Keratinocyte (primary cell): ENCODE measurements around the gene ZFP91. TPM values are rescaled to one million over a fixed set of nuclear protein-coding genes. Genes with fewer than 3 reads are reported as not detected.

Experiments
- DNase-seq: peaks from one replicate; pipeline ENCODE4 v3.0.0-alpha.2; 2011; ENCODE audit warnings: low read depth, missing footprints, low spot score
- FAIRE-seq: peaks from 2 replicates; lab custom pipeline; 2011; peaks lifted over from hg19 to GRCh38; lab: Jason Lieb, UNC
- H2AFZ ChIP-seq: 2 replicates; pipeline ENCODE4 v1.6.0; 2012; ENCODE audit warnings: low read length, control low read depth, inconsistent platforms; ENCODE audit not compliant: control insufficient read depth
- H3K27ac ChIP-seq: 2 replicates; pipeline ENCODE4 v1.5.1; 2011; ENCODE audit warnings: low read length; ENCODE audit not compliant: control insufficient read depth, insufficient read depth
- H3K27me3 ChIP-seq: 3 replicates; pipeline ENCODE4 v1.6.0; 2011; ENCODE audit warnings: low read length; ENCODE audit not compliant: control insufficient read depth, insufficient read depth; ENCODE audit errors: extremely low read depth
- H3K36me3 ChIP-seq, 2 experiments: 2 replicates in 1 of 2; 3 replicates in 1 of 2; pipeline ENCODE4 v1.5.1; 2011; ENCODE audit warnings: low read length in 2 of 2, mild to moderate bottlenecking in 1 of 2; ENCODE audit not compliant: control insufficient read depth in 2 of 2, insufficient read depth in 2 of 2; ENCODE audit errors: extremely low read depth in 1 of 2
- H3K4me1 ChIP-seq: 3 replicates; pipeline ENCODE4 v1.5.1; 2011; ENCODE audit warnings: low read length; ENCODE audit not compliant: control insufficient read depth, insufficient read depth; ENCODE audit errors: extremely low read depth
- H3K4me2 ChIP-seq: 3 replicates; pipeline ENCODE4 v1.6.0; 2011; ENCODE audit warnings: low read depth, low read length; ENCODE audit not compliant: control insufficient read depth, insufficient read depth; ENCODE audit errors: extremely low read depth
- H3K4me3 ChIP-seq, 3 experiments: fragments of 200-600 bp in 1 of 3; sonication (generic) in 1 of 3; 2 replicates in 2 of 3; 3 replicates in 1 of 3; pipeline ENCODE4 v1.5.1; 2011 to 2016; ENCODE audit warnings: low read length in 3 of 3, mild to moderate bottlenecking in 3 of 3, control low read depth in 2 of 3, inconsistent platforms in 1 of 3, low read depth in 1 of 3, mixed read lengths in 1 of 3, mixed run types in 1 of 3, moderate library complexity in 1 of 3; ENCODE audit not compliant: control insufficient read depth in 2 of 3, insufficient read depth in 2 of 3; ENCODE audit errors: extremely low read depth in 1 of 3
- H3K79me2 ChIP-seq: 2 replicates; pipeline ENCODE4 v1.6.0; 2012; ENCODE audit warnings: low read length; ENCODE audit not compliant: control insufficient read depth, insufficient read depth
- H3K9ac ChIP-seq: 3 replicates; pipeline ENCODE4 v1.6.0; 2011; ENCODE audit warnings: low read length; ENCODE audit not compliant: control insufficient read depth, insufficient read depth; ENCODE audit errors: extremely low read depth
- H3K9me1 ChIP-seq: 3 replicates; pipeline ENCODE4 v1.6.0; 2011; ENCODE audit warnings: low read length; ENCODE audit not compliant: control insufficient read depth, insufficient read depth; ENCODE audit errors: extremely low read depth
- H3K9me3 ChIP-seq: 2 replicates; pipeline ENCODE4 v1.5.1; 2012; ENCODE audit warnings: low read depth, low read length; ENCODE audit not compliant: control insufficient read depth
- H4K20me1 ChIP-seq: 3 replicates; pipeline ENCODE4 v1.6.0; 2011; ENCODE audit warnings: low read length; ENCODE audit not compliant: control insufficient read depth, insufficient read depth; ENCODE audit errors: extremely low read depth
- CTCF ChIP-seq, 3 experiments: IDR thresholded peaks in 1 of 3; conservative IDR thresholded peaks in 1 of 3; optimal IDR thresholded peaks in 1 of 3; 2 replicates in 2 of 3; 3 replicates in 1 of 3; pipeline versions ENCODE3 to v1.5.1; 2011; ENCODE audit warnings: low read length in 3 of 3, mild to moderate bottlenecking in 3 of 3, moderate library complexity in 2 of 3, control low read depth in 1 of 3, inconsistent platforms in 1 of 3; ENCODE audit not compliant: insufficient read depth in 2 of 3; ENCODE audit errors: extremely low read depth in 1 of 3
- EZH2 ChIP-seq: IDR thresholded peaks from one replicate; pipeline ENCODE4 v1.6.1; 2012; ENCODE audit warnings: inconsistent platforms, mild to moderate bottlenecking, low read length, moderate library complexity
- dilution Hi-C: fragments of 300-500 bp; cut with MboI; formaldehyde crosslinking; loops from one replicate; pipeline ENCODE4 v1.7.0; 2020; ENCODE audit warnings: low sequenced_read_pairs; ENCODE audit not compliant: extremely low pct_ligation_motif_present
- polyA plus RNA-seq, 5 experiments: library from polyadenylated mRNA; depleted of rRNA in 3 of 5; stranded (reverse) in 3 of 5; stranded (forward) in 1 of 5; unstranded in 1 of 5; fragments of >200 nt; gene quantifications; 1 replicate in 1 of 5; 2 replicates in 3 of 5; 3 replicates in 1 of 5; pipeline versions ENCODE4 v1.2.1 to v1.2.3, GENCODE V29; 2011 to 2012; ENCODE audit warnings: missing spikeins in 2 of 5, low read depth in 1 of 5, low replicate concordance in 1 of 5

The ZFP91 gene
- polyA plus RNA-seq, 1 donor (not counting 4 experiments of a cell fraction or from before 2014, with no cell fraction given), result 45.6 TPM

GRCh38 chr11:58531865-58532341, 47.0 kb upstream of the ZFP91 start:
- DNase-seq (no peak), FAIRE-seq (no peak)
- no peak for TF ChIP-seq EZH2
- no peak for TF ChIP-seq CTCF (optimal IDR thresholded peaks at IDR 0.05 in 1 of 3, IDR thresholded peaks at IDR 0.05 in 1 of 3, conservative IDR thresholded peaks at IDR 0.05 in 1 of 3; ENCODE audit: extremely low read depth in 1 of 3, insufficient read depth in 2 of 3, low read length in 3 of 3)
- no peaks in the 10 kb centered on the region for H4K20me1 ChIP-seq
- no peaks in the 10 kb centered on the region for H3K4me1 ChIP-seq
- no peaks in the 10 kb centered on the region for H3K9me3 ChIP-seq
- H3K4me2 ChIP-seq, result no peak overlapping the region
- no peak overlapping the region for H3K27ac ChIP-seq
- no peaks in the 10 kb centered on the region for H3K9me1 ChIP-seq
- H3K4me3 ChIP-seq, result no peak overlapping the region
- no peaks in the 10 kb centered on the region for H3K27me3 ChIP-seq
- dilution Hi-C loops, result no loop called here
- peaks cover 3 to 17% of the 10 kb centered on the region in 2 experiments for H3K36me3 ChIP-seq
- no peak overlapping the region for H2AFZ ChIP-seq
- no peak overlapping the region for H3K9ac ChIP-seq
- H3K79me2 ChIP-seq, result no peaks in the 10 kb centered on the region

- Histone ChIP-seq H3K9me3 (no peaks in the 10 kb centered on the region), H3K9ac (no peak overlapping the region), H3K9me1 (no peaks in the 10 kb centered on the region), H3K27me3 (no peaks in the 10 kb centered on the region), H3K4me1 (no peaks in the 10 kb centered on the region), H3K4me2 (no peak overlapping the region), H2AFZ (no peak overlapping the region), H3K36me3 (peaks cover 0 to 34% of the 10 kb centered on the region in 2 experiments), H3K4me3 (no peak overlapping the region), H4K20me1 (no peaks in the 10 kb centered on the region), H3K79me2 (no peaks in the 10 kb centered on the region), H3K27ac (no peak overlapping the region)
- FAIRE-seq (no peak), DNase-seq (no peak)
- TF ChIP-seq EZH2, result no peak
- TF ChIP-seq CTCF (optimal IDR thresholded peaks at IDR 0.05 in 1 of 3, IDR thresholded peaks at IDR 0.05 in 1 of 3, conservative IDR thresholded peaks at IDR 0.05 in 1 of 3; ENCODE audit: extremely low read depth in 1 of 3, insufficient read depth in 2 of 3, low read length in 3 of 3), result no peak
- dilution Hi-C loops, result no loop called here
These were observed 32.0 kb upstream of the ZFP91 start for GRCh38 chr11:58546841-58547240.
